ENCODE data around the gene SACS. TPM values are rescaled to one million over a fixed set of nuclear protein-coding genes. Genes with fewer than 3 reads are reported as not detected.

The SACS gene
- total RNA-seq, 1 experiment from 2014 or later: 40.7 TPM

- H3K27me3 ChIP-seq (ENCODE audit: control insufficient read depth, insufficient read depth, low read length): no peaks in the 10 kb centered on the region
- peak; percentile 98 for DNase-seq
- H3K4me3 ChIP-seq (ENCODE audit: insufficient read depth, low read depth, low read length): peak overlapping the region; percentile 89
- peaks cover 2% of the 10 kb centered on the region; the same call in 1 of the 2 replicates for H3K36me3 ChIP-seq (replicated peaks; ENCODE audit: control insufficient read depth, insufficient read depth, low read length)
Observed at GRCh38 chr13:23375001-23375971, 58.2 kb downstream of the SACS start.

- Histone ChIP-seq H3K27me3 (ENCODE audit: control insufficient read depth, insufficient read depth, low read length) (no peaks in the 10 kb centered on the region), H3K36me3 (replicated peaks; ENCODE audit: control insufficient read depth, insufficient read depth, low read length) (peaks cover 4% of the 10 kb centered on the region), H3K4me3 (ENCODE audit: insufficient read depth, low read depth, low read length) (no peak overlapping the region)
- no peak for DNase-seq
Observed at GRCh38 chr13:23372264-23372906, 61.1 kb downstream of the SACS start.

GRCh38 chr13:23367907-23368306 is 65.6 kb downstream of the SACS start:
- DNase-seq: no peak
- Histone ChIP-seq H3K27me3 (ENCODE audit: control insufficient read depth, insufficient read depth, low read length) (no peaks in the 10 kb centered on the region), H3K36me3 (replicated peaks; ENCODE audit: control insufficient read depth, insufficient read depth, low read length) (peaks cover 17% of the 10 kb centered on the region), H3K4me3 (ENCODE audit: insufficient read depth, low read depth, low read length) (no peak overlapping the region)

- Histone ChIP-seq H3K27me3 (ENCODE audit: control insufficient read depth, insufficient read depth, low read length) (no peaks in the 10 kb centered on the region), H3K4me3 (ENCODE audit: insufficient read depth, low read depth, low read length) (no peak overlapping the region), H3K36me3 (replicated peaks; ENCODE audit: control insufficient read depth, insufficient read depth, low read length) (peaks cover 15% of the 10 kb centered on the region)
- no peak for DNase-seq
Observed at GRCh38 chr13:23365652-23366051, 67.8 kb downstream of the SACS start.

- no peak for DNase-seq
- peaks cover 9% of the 10 kb centered on the region for H3K36me3 ChIP-seq (replicated peaks; ENCODE audit: control insufficient read depth, insufficient read depth, low read length)
- H3K4me3 ChIP-seq (ENCODE audit: insufficient read depth, low read depth, low read length): no peak overlapping the region
- H3K27me3 ChIP-seq (ENCODE audit: control insufficient read depth, insufficient read depth, low read length): no peaks in the 10 kb centered on the region
Observed at GRCh38 chr13:23359882-23360281, 73.6 kb downstream of the SACS start.

- DNase-seq: no peak
- H3K36me3 ChIP-seq (replicated peaks; ENCODE audit: control insufficient read depth, insufficient read depth, low read length): peaks cover 9% of the 10 kb centered on the region
- H3K27me3 ChIP-seq (ENCODE audit: control insufficient read depth, insufficient read depth, low read length): no peaks in the 10 kb centered on the region
- H3K4me3 ChIP-seq (ENCODE audit: insufficient read depth, low read depth, low read length): no peak overlapping the region
Observed at GRCh38 chr13:23357349-23357748, 76.2 kb downstream of the SACS start.

- no peak for DNase-seq
- peaks cover 9% of the 10 kb centered on the region for H3K36me3 ChIP-seq (replicated peaks; ENCODE audit: control insufficient read depth, insufficient read depth, low read length)
- no peaks in the 10 kb centered on the region for H3K27me3 ChIP-seq (ENCODE audit: control insufficient read depth, insufficient read depth, low read length)
- no peak overlapping the region for H3K4me3 ChIP-seq (ENCODE audit: insufficient read depth, low read depth, low read length)
Observed at GRCh38 chr13:23356368-23356767, 77.1 kb downstream of the SACS start.

- peaks cover 9% of the 10 kb centered on the region for H3K36me3 ChIP-seq (replicated peaks; ENCODE audit: control insufficient read depth, insufficient read depth, low read length)
- H3K27me3 ChIP-seq (ENCODE audit: control insufficient read depth, insufficient read depth, low read length): no peaks in the 10 kb centered on the region
- no peak overlapping the region for H3K4me3 ChIP-seq (ENCODE audit: insufficient read depth, low read depth, low read length)
- DNase-seq: no peak
Observed at GRCh38 chr13:23354520-23354919, 79.0 kb downstream of the SACS start.

- Histone ChIP-seq H3K4me3 (ENCODE audit: insufficient read depth, low read depth, low read length) (no peak overlapping the region), H3K27me3 (ENCODE audit: control insufficient read depth, insufficient read depth, low read length) (no peaks in the 10 kb centered on the region), H3K36me3 (replicated peaks; ENCODE audit: control insufficient read depth, insufficient read depth, low read length) (peaks cover 9% of the 10 kb centered on the region)
- DNase-seq: no peak
Observed at GRCh38 chr13:23352161-23352560, 81.3 kb downstream of the SACS start.

GRCh38 chr13:23350009-23350408 is 83.5 kb downstream of the SACS start:
- peaks cover 6% of the 10 kb centered on the region for H3K36me3 ChIP-seq (replicated peaks; ENCODE audit: control insufficient read depth, insufficient read depth, low read length)
- H3K27me3 ChIP-seq (ENCODE audit: control insufficient read depth, insufficient read depth, low read length): no peaks in the 10 kb centered on the region
- DNase-seq: no peak
- H3K4me3 ChIP-seq (ENCODE audit: insufficient read depth, low read depth, low read length): no peak overlapping the region

GRCh38 chr13:23349161-23349897 is 84.2 kb downstream of the SACS start:
- H3K27me3 ChIP-seq (ENCODE audit: control insufficient read depth, insufficient read depth, low read length): no peaks in the 10 kb centered on the region
- H3K36me3 ChIP-seq (replicated peaks; ENCODE audit: control insufficient read depth, insufficient read depth, low read length): peaks cover 1% of the 10 kb centered on the region; the same call in 1 of the 2 replicates
- DNase-seq: no peak
- H3K4me3 ChIP-seq (ENCODE audit: insufficient read depth, low read depth, low read length): no peak overlapping the region

GRCh38 chr13:23348262-23349127 is 85.0 kb downstream of the SACS start:
- Histone ChIP-seq H3K4me3 (ENCODE audit: insufficient read depth, low read depth, low read length) (no peak overlapping the region), H3K36me3 (replicated peaks; ENCODE audit: control insufficient read depth, insufficient read depth, low read length) (peaks cover 1% of the 10 kb centered on the region; the same call in 1 of the 2 replicates), H3K27me3 (ENCODE audit: control insufficient read depth, insufficient read depth, low read length) (no peaks in the 10 kb centered on the region)
- peak; percentile 22 for DNase-seq

- H3K27me3 ChIP-seq (ENCODE audit: control insufficient read depth, insufficient read depth, low read length): no peaks in the 10 kb centered on the region
- peaks cover 1% of the 10 kb centered on the region; the same call in 1 of the 2 replicates for H3K36me3 ChIP-seq (replicated peaks; ENCODE audit: control insufficient read depth, insufficient read depth, low read length)
- DNase-seq: no peak
- no peak overlapping the region for H3K4me3 ChIP-seq (ENCODE audit: insufficient read depth, low read depth, low read length)
Observed at GRCh38 chr13:23347601-23348000, 85.9 kb downstream of the SACS start.
